HG03521 (cell line): ENCODE data around the gene ASB15.
"Not testable (repeated sequence)": the region's sequence is repeated elsewhere in the genome, so short reads cannot be mapped to it uniquely, and the experiment has no call there.

ENCODE experiments used
- ATAC-seq: cut with Tn5 transposase; IDR thresholded peaks from one replicate; pipeline ENCODE4 v1.9.1; 2021; ENCODE audit warnings: mild to moderate bottlenecking, moderate library complexity; ENCODE audit not compliant: unreplicated experiment

ASB15 gene

GRCh38 chr7:123634011-123634573 lies 32.5 kb downstream of the ASB15 start:
- not testable (repeated sequence) for ATAC-seq

GRCh38 chr7:123635551-123636359 lies 34.1 kb downstream of the ASB15 start:
- ATAC-seq: no peak

GRCh38 chr7:123637203-123637602 lies 35.6 kb downstream of the ASB15 start:
- ATAC-seq: no peak

DNA sequence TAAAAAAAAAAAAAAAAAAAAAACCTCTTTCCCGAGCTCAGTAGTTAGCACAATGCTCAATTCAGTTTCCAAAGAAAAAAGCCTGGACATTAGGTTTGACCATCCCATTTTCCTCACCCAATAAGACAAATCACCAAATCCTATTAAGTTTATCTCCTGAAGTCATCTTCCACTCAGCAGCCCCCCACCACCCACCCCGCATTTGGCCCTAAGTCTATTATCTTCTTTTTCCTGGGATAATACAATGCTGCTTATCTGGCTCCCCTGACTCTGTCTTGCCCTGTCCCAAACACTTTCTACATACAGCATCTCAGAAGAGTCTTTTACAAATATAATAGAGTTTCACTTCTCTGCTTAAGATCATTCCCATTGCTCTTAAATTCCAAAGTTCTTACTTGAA lies 36.3 kb downstream of the ASB15 start:
- ATAC-seq: no peak

DNA sequence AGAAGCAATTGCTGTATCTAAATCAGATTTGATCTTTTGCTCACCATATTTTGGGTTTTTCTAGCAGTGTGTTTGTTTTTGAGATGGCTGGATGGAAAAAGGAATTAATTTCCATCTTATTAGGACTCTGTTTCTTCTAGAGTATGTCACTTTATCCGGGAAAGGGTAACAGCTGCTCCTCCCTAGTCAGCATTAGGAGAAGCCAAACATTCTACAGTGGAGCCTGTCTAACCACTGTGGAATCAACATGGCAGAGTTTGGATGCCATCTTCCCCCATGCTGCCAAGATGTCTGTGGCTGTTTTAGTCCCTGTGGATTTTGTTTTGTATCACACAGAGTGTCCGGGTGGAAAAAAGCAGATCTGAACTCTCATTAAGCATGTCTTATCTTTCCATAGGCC lies 38.0 kb downstream of the ASB15 start:
- no peak for ATAC-seq

GRCh38 chr7:123640583-123640982 lies 39.0 kb downstream of the ASB15 start:
- no peak for ATAC-seq

GRCh38 chr7:123641901-123642300 lies 40.3 kb downstream of the ASB15 start:
- ATAC-seq: no peak

- ATAC-seq: no peak
These were observed 42.1 kb downstream of the ASB15 start for GRCh38 chr7:123643495-123644441.

- ATAC-seq: no peak
These were observed 43.9 kb downstream of the ASB15 start for GRCh38 chr7:123645516-123645915.

DNA sequence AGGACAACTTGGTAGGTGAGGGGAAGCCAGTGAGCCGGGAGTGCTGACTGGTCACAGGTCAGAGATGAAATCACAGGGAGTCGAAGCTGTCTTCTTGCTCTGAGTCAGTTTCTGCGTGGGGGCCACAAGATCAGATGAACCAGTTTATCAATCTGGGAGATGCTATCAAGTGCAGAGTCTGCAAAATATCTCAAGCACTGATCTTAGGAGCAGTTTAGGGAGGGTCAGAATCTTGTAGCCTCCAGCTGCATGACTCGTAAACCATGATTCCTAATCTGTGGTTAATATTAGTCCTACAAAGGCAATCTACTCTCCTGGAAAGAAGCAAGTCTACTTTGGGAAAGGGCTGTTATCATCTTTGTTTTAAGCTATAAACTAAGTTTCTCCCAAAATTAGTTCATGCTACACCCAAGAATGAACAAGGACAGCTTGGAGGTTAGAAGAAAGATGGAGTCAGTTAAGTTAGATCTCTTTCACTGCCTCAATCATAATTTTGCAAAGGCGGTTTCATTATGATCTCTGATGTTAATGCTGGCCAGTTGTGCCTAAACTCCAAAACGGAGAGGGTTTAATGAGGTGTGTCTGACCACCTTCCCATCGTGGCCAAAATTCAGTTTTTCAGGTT lies 45.6 kb downstream of the ASB15 start:
- ATAC-seq: no peak

GRCh38 chr7:123649964-123650363 lies 48.3 kb downstream of the ASB15 start:
- ATAC-seq: no peak

GRCh38 chr7:123650595-123650994 lies 49.0 kb downstream of the ASB15 start:
- ATAC-seq: no peak

- ATAC-seq: no peak
These were observed 50.8 kb downstream of the ASB15 start for GRCh38 chr7:123652406-123652805.

GRCh38 chr7:123653162-123653561 lies 51.5 kb downstream of the ASB15 start:
- no peak for ATAC-seq

- ATAC-seq: no peak
These were observed 54.0 kb downstream of the ASB15 start, which contains the start of gene LMOD2 for GRCh38 chr7:123655614-123656013. Gene LMOD2 (plus strand): TSS chr7:123655866. CDS start chr7:123655964, 98 bp downstream.

GRCh38 chr7:123656544-123657303 lies 55.1 kb downstream of the ASB15 start:
- no peak for ATAC-seq

- no peak for ATAC-seq
These were observed 55.7 kb downstream of the ASB15 start for GRCh38 chr7:123657304-123657685.

DNA sequence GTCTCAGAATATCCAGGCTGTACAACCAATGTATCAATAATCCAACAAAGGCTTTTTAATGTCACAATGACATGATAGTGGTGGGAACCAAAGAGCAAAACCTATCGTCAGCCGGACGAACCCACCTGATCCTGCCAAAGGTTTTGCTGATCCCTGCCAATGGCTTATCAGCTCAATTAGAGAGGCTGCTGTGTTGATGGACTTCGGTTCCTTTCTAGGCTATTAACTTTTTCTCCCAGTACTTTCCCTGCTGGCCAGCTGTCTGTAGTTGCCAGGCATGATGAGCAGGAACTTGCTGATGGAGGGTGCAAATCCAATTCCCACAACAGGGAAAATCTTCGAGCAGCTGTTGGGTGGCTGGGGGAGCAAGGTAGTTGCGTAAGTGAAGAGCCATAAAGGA lies 56.4 kb downstream of the ASB15 start:
- no peak for ATAC-seq

- ATAC-seq: no peak
These were observed 59.1 kb downstream of the ASB15 start for GRCh38 chr7:123660514-123661354.
